RWPE2 (cell line): ENCODE measurements around the gene INMT.
A peak's percentile ranks its signal among the peaks of the same experiment; 100 is the strongest.
"Not testable (repeated sequence)": the region's sequence is repeated elsewhere in the genome, so short reads cannot be mapped to it uniquely, and the experiment has no call there.

Experiments used
- ATAC-seq: fragments of 200-7000 bp; cut with Tn5 transposase; 3 replicates; pipeline ENCODE4 v1.9.1; 2021; ENCODE audit warnings: low read depth
- DNase-seq: peaks from one replicate; pipeline ENCODE4 v3.0.0-alpha.2; 2020; ENCODE audit warnings: low spot score
- H3K27ac ChIP-seq: fragments of 450-650 bp; 2 replicates; pipeline ENCODE4 v1.5.1; 2017; ENCODE audit warnings: mild to moderate bottlenecking; ENCODE audit not compliant: poor library complexity, severe bottlenecking
- H3K27me3 ChIP-seq: fragments of 250-450 bp; sonication (Bioruptor Pico); 2 replicates; pipeline ENCODE4 v1.5.1; 2021; ENCODE audit warnings: mild to moderate bottlenecking, moderate library complexity; ENCODE audit not compliant: insufficient read depth, poor library complexity, severe bottlenecking
- H3K36me3 ChIP-seq: fragments of 250-450 bp; sonication (Bioruptor Pico); 2 replicates; pipeline ENCODE4 v1.5.1; 2020; ENCODE audit warnings: low read depth, mild to moderate bottlenecking, moderate library complexity
- H3K4me1 ChIP-seq: fragments of 250-450 bp; sonication (Bioruptor Pico); 2 replicates; pipeline ENCODE4 v1.5.1; 2021; ENCODE audit warnings: mild to moderate bottlenecking, moderate library complexity; ENCODE audit not compliant: insufficient read depth, poor library complexity, severe bottlenecking
- H3K4me3 ChIP-seq: fragments of 250-450 bp; sonication (Bioruptor Pico); 2 replicates; pipeline ENCODE4 v1.5.1; 2021; ENCODE audit warnings: mild to moderate bottlenecking, moderate library complexity; ENCODE audit not compliant: severe bottlenecking
- H3K9me3 ChIP-seq: fragments of 250-450 bp; sonication (Bioruptor Pico); 2 replicates; pipeline ENCODE4 v1.5.1; 2021; ENCODE audit warnings: mild to moderate bottlenecking, moderate library complexity; ENCODE audit not compliant: severe bottlenecking
- CTCF ChIP-seq: fragments of 450-650 bp; IDR thresholded peaks from one replicate; pipeline ENCODE4 v1.5.1; 2017; ENCODE audit warnings: mild to moderate bottlenecking, moderate library complexity; ENCODE audit not compliant: poor library complexity, severe bottlenecking

INMT gene

GRCh38 chr7:30709549-30709948 lies 42.4 kb upstream of the INMT start:
- no peaks in the 10 kb centered on the region for H3K9me3 ChIP-seq
- DNase-seq (no peak), ATAC-seq (no peak)
- no peaks in the 10 kb centered on the region for H3K36me3 ChIP-seq
- H3K4me3 ChIP-seq: no peak overlapping the region
- TF ChIP-seq CTCF: no peak
- H3K4me1 ChIP-seq: no peaks in the 10 kb centered on the region
- no peaks in the 10 kb centered on the region for H3K27me3 ChIP-seq
- H3K27ac ChIP-seq: no peak overlapping the region

- Histone ChIP-seq H3K27me3 (no peaks in the 10 kb centered on the region), H3K4me3 (no peak overlapping the region), H3K9me3 (no peaks in the 10 kb centered on the region), H3K36me3 (no peaks in the 10 kb centered on the region), H3K27ac (no peak overlapping the region), H3K4me1 (no peaks in the 10 kb centered on the region)
- DNase-seq (no peak), ATAC-seq (no peak)
- no peak for TF ChIP-seq CTCF
Observed at GRCh38 chr7:30710669-30711068, 41.3 kb upstream of the INMT start.

DNA sequence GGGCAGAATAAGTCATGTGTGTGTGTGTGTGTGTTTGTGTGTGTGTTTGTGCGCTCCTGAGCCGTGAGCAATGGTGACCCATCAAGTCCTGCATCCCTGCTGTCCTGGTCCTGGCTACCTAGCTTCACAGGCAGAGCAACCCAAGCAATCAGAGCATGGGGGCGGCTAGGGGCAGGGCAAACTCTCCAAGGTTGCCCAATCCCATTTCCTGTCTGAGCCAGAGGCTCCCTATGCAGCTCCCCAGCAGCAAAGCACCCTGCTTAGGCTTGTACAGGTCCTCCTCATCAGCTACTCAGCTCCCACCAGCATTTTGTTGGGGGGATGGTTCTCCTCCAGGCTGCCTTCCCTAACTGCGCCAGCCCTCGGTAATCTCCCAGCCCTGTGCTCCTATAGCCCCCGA lies 38.5 kb upstream of the INMT start:
- no peaks in the 10 kb centered on the region for H3K27me3 ChIP-seq
- H3K27ac ChIP-seq: no peak overlapping the region
- peak; percentile 80; the same call in 2 of the 3 replicates for ATAC-seq

DNA sequence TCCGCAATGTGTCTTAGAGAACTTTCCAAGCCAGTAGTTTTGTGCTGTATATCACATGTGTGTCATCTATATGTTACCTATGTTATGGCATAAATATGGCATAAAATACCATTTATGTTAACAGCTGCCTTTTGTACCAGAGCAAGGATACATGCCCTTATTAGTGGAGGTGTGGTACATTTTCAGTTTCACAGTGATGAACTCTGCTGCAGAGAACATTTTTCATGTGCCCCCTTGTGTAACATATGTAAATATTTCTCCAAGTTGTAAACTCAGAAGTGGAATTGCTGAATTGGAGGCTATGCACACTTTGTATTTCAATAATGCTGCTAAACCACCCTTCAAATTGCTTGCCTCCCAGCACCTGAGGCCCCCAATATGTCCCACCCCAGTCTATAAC lies 37.8 kb upstream of the INMT start:
- H3K27me3 ChIP-seq: no peaks in the 10 kb centered on the region
- ATAC-seq (no peak), DNase-seq (no peak)
- TF ChIP-seq CTCF: no peak
- no peaks in the 10 kb centered on the region for H3K36me3 ChIP-seq
- no peak overlapping the region for H3K4me3 ChIP-seq
- H3K4me1 ChIP-seq: no peaks in the 10 kb centered on the region
- peaks cover 4% of the 10 kb centered on the region for H3K9me3 ChIP-seq
- no peak overlapping the region for H3K27ac ChIP-seq

More for the DNA sequence above, 38.5 kb upstream of the INMT start:
- Histone ChIP-seq H3K4me3 (no peak overlapping the region), H3K4me1 (no peaks in the 10 kb centered on the region), H3K36me3 (no peaks in the 10 kb centered on the region), H3K9me3 (peaks cover 4% of the 10 kb centered on the region)
- DNase-seq: no peak
- TF ChIP-seq CTCF: no peak

DNA sequence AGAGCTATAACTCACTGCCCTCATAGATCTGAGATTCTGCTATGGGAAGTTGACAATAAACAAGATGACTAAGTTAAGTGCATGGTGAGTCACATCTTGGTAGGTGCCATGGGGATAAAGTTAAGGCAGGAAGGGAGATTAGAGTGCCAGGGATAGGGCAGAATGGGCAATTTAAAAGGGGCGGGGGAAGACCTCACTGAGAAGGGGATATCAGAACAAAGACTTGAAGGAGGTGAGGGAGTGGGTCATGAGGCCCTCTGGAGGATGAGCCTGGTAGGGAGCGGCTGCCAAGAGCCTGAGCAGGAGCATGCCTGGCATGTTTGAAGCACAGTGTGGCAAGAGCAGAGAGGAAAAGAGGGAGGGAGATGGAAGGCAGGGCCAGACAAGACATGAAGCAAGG lies 34.8 kb upstream of the INMT start:
- peak; percentile 80 for ATAC-seq
- no peak for TF ChIP-seq CTCF
- no peak for DNase-seq
- Histone ChIP-seq H3K36me3 (no peaks in the 10 kb centered on the region), H3K27ac (no peak overlapping the region), H3K4me3 (no peak overlapping the region), H3K27me3 (no peaks in the 10 kb centered on the region), H3K9me3 (peaks cover 4% of the 10 kb centered on the region), H3K4me1 (no peaks in the 10 kb centered on the region)

DNA sequence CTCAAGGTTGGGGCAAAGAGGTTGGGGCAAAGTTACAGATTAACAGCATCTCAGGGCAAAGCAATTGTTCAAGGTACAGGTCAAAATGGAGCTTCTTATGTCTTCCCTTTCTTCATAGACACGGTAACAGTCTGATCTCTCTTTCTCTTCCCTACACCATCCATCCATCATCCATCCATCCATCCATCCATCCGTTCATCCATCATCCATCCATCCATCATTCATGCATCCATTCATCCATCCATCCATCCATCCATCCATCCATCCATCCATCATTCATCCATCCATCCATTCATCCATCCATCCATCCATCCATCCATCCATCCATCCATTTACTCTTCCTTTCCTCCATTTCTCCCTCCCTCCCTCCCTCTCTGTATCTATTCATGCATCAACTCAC lies 32.5 kb upstream of the INMT start:
- DNase-seq, ATAC-seq, H3K36me3 ChIP-seq, H3K4me1 ChIP-seq, H3K27me3 ChIP-seq, H3K27ac ChIP-seq, H3K4me3 ChIP-seq, H3K9me3 ChIP-seq: not testable (repeated sequence)
